ENCODE data around the gene DCLK2. TPM values are rescaled to one million over a fixed set of nuclear protein-coding genes. Genes with fewer than 3 reads are reported as not detected.

DCLK2 gene
- total RNA-seq, 2 experiments from 2014 or later, result not detected

GRCh38 chr4:150108691-150109090 is 30.4 kb downstream of the DCLK2 start:
- Histone ChIP-seq H3K4me3 (ENCODE audit: low read length) (no peak overlapping the region), H3K4me1 (ENCODE audit: insufficient read depth, low read length) (no peaks in the 10 kb centered on the region), H3K9me3 (ENCODE audit: control insufficient read depth in 1 of 2, insufficient read depth in 1 of 2, low read length in 2 of 2) (no peaks in the 10 kb centered on the region), H3K36me3 (ENCODE audit: insufficient read depth, low read length) (no peaks in the 10 kb centered on the region), H3K27me3 (ENCODE audit: control insufficient read depth in 1 of 2, insufficient read depth in 2 of 2, low read length in 2 of 2) (no peaks in the 10 kb centered on the region), H3K27ac (ENCODE audit: low read depth in 1 of 2, low read length in 2 of 2) (no peak overlapping the region)
- Mint-ChIP-seq H3K9me3 (no peaks in the 10 kb centered on the region), H3K4me3 (no peak overlapping the region), H3K36me3 (ENCODE audit: low read depth) (no peaks in the 10 kb centered on the region), H3K4me1 (ENCODE audit: low read depth) (no peaks in the 10 kb centered on the region), H3K27me3 (no peaks in the 10 kb centered on the region), H3K27ac (no peak overlapping the region)
- ChIA-PET POLR2A (interaction anchor here (0.6 kb wide), 1 partner anchor 14 kb away, joined by 3 read pairs; no protein-coding TSS in a partner anchor), CTCF (no interaction called here)
- DNase-seq, result no peak
- no peak for ATAC-seq (ENCODE audit: poor library complexity)
- TF ChIP-seq CTCF (IDR thresholded peaks at IDR 0.05), result no peak
- intact Hi-C loops (cut with DNase I, micrococcal nuclease), result no loop called here

- Mint-ChIP-seq H3K27ac (no peak overlapping the region), H3K4me3 (no peak overlapping the region), H3K4me1 (ENCODE audit: low read depth) (no peaks in the 10 kb centered on the region), H3K9me3 (peaks cover 2% of the 10 kb centered on the region), H3K27me3 (peaks cover 22% of the 10 kb centered on the region), H3K36me3 (ENCODE audit: low read depth) (no peaks in the 10 kb centered on the region)
- Histone ChIP-seq H3K9me3 (ENCODE audit: control insufficient read depth in 1 of 2, insufficient read depth in 1 of 2, low read length in 2 of 2) (peaks cover 0 to 11% of the 10 kb centered on the region in 2 experiments), H3K4me3 (ENCODE audit: low read length) (no peak overlapping the region), H3K4me1 (ENCODE audit: insufficient read depth, low read length) (no peaks in the 10 kb centered on the region), H3K36me3 (ENCODE audit: insufficient read depth, low read length) (no peaks in the 10 kb centered on the region), H3K27me3 (ENCODE audit: control insufficient read depth in 1 of 2, insufficient read depth in 2 of 2, low read length in 2 of 2) (peaks cover 0 to 3% of the 10 kb centered on the region in 2 experiments), H3K27ac (ENCODE audit: low read depth in 1 of 2, low read length in 2 of 2) (no peak overlapping the region)
- DNase-seq, result no peak
- POLR2A ChIA-PET, result no interaction called here
- intact Hi-C loops (cut with DNase I, micrococcal nuclease), result no loop called here
- CTCF ChIA-PET, result no interaction called here
- no peak for ATAC-seq (ENCODE audit: poor library complexity)
- TF ChIP-seq CTCF (IDR thresholded peaks at IDR 0.05), result no peak
These were observed 36.4 kb downstream of the DCLK2 start for GRCh38 chr4:150114641-150115040.

GRCh38 chr4:150115851-150116250 is 37.6 kb downstream of the DCLK2 start:
- DNase-seq (no peak), ATAC-seq (ENCODE audit: poor library complexity) (no peak)
- Histone ChIP-seq H3K27me3 (ENCODE audit: control insufficient read depth in 1 of 2, insufficient read depth in 2 of 2, low read length in 2 of 2) (peaks cover 0 to 3% of the 10 kb centered on the region in 2 experiments), H3K27ac (ENCODE audit: low read depth in 1 of 2, low read length in 2 of 2) (no peak overlapping the region), H3K9me3 (ENCODE audit: control insufficient read depth in 1 of 2, insufficient read depth in 1 of 2, low read length in 2 of 2) (peaks cover 0 to 11% of the 10 kb centered on the region in 2 experiments), H3K36me3 (ENCODE audit: insufficient read depth, low read length) (no peaks in the 10 kb centered on the region), H3K4me1 (ENCODE audit: insufficient read depth, low read length) (no peaks in the 10 kb centered on the region), H3K4me3 (ENCODE audit: low read length) (no peak overlapping the region)
- Mint-ChIP-seq H3K4me1 (ENCODE audit: low read depth) (no peaks in the 10 kb centered on the region), H3K27ac (no peak overlapping the region), H3K9me3 (peaks cover 2% of the 10 kb centered on the region), H3K36me3 (ENCODE audit: low read depth) (no peaks in the 10 kb centered on the region), H3K4me3 (no peak overlapping the region), H3K27me3 (peaks cover 22% of the 10 kb centered on the region)
- intact Hi-C loops (cut with DNase I, micrococcal nuclease), result no loop called here
- POLR2A ChIA-PET, result no interaction called here
- TF ChIP-seq CTCF (IDR thresholded peaks at IDR 0.05), result no peak
- CTCF ChIA-PET, result no interaction called here

Data from CD4-positive, alpha-beta T cell (primary cell).